ENCODE measurements around the gene CTDSPL.

The CTDSPL gene

DNA sequence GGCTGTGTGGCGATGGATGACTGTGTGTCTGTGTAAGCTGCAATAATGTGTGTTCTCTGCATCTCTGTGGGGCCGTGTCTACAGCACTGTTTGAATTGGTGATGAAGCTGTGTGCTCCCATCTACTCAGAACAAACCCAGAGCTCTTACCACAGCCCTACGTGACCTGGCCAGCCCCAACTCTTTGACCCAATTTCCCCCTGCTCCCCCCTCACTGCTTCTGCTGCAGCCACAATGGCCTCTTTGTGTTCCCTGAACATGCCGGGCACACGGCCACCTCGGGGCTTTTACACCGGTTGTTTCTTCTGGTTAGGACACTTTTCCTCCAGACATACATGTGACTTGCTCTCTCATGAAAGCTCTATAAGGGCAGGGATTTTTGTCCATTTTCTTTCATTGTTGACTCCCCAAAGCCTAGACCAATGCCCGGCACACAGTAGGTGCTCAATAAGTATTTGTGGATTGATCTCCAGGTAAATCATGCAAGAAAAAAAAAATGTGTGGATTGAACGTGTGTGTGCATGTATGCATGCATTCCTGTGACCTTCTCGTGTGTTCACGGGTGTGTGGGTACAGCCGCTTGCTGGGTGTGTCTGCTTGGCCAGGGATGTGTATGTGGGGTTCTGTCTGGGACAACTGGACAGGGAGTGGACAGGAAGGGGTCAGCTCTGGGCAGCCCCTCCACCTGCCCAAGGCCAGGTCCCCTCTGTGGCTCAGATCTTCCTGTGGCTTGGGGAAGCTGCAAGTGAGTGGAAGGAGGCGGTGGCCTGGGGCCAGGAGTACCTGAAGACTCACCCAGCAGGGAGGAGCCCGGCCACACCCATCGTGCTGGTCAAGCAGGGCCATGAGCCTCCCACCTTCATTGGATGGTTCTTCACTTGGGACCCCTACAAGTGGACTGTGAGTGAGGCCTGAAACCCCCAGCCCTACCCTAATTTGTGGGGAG lies 143.7 kb downstream of the CTDSPL start:
- DNase-seq: no peak

DNA sequence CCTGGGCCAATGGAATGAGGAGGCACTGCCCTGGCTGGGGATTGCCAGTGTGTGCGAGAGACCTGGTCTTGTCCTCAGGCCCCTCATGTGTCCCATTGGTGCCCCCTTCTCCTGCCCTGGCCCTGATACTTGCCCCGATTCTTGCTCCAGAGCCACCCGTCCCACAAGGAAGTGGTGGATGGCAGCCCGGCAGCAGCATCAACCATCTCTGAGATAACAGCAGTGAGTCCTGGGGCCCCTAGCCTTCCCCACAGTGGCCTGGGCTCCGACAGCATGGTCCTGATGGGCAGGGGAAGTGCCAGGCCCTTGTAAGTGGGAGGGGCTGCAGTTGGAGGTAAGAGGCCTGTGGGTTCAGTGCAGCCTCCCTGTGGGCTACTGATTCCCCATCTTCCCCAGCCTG lies 144.4 kb downstream of the CTDSPL start:
- DNase-seq: no peak

DNA sequence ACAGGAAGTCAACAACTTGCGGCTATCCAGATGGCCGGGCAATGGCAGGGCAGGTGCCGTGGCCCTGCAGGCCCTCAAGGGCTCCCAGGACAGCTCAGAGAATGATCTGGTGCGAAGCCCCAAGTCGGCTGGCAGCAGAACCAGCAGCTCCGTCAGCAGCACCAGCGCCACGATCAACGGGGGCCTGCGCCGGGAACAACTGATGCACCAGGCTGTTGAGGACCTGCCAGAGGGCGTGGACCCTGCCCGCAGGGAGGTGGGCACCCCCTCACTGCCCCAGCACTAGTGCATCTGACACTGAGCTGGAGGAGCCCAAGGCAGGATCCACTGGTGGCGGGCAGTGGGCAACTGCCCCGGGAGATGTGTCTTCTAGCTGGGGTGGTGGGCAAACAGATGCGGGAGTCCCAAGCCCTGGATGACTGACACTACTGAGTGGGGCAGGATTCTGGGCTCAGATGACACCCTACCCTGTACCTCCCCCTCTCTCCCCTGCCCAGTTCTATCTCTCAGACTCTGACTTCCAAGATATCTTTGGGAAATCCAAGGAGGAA lies 144.8 kb downstream of the CTDSPL start:
- no peak for DNase-seq

DNA sequence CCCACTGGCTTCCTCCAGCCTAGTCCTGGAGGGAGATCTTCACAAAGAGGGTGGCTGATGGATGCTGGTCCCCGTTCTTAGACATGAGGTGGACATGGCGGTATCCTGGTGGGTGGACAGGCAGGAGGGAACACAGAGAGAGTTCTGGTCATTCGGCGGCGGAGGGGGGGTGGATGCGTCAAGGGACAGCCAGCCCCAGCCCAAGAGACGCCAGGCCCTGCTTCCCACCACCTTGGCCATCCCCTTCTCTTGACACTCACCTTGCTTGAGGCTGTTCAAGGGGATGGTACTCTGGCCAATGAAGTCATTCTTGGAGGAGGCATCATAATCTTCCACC lies 146.0 kb downstream of the CTDSPL start:
- no peak for DNase-seq

DNA sequence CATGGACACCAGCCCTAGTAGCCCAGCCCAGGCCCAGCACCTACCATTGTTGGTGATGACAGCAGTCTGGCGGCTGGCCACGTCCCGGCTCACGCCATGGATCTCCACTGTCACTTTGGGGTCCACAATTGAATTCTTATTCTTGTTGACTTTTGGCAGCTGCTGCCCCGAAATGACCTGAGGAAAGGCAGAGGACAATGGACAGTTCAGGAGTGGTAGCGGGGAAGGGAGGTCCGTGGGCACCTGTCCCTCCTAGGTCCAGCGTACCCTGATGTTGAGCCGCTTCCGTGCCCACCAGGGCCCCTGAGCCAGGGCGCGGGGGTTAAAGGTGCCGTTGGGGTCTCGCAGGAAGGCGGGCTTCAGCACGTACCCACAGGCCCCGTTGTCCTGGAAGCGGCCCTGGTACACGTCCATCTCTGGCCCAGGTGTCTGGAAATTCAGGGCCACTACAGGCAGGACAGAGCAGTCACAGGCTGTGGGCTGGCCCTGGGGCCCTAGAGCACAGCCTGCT lies 146.6 kb downstream of the CTDSPL start:
- DNase-seq: no peak

DNA sequence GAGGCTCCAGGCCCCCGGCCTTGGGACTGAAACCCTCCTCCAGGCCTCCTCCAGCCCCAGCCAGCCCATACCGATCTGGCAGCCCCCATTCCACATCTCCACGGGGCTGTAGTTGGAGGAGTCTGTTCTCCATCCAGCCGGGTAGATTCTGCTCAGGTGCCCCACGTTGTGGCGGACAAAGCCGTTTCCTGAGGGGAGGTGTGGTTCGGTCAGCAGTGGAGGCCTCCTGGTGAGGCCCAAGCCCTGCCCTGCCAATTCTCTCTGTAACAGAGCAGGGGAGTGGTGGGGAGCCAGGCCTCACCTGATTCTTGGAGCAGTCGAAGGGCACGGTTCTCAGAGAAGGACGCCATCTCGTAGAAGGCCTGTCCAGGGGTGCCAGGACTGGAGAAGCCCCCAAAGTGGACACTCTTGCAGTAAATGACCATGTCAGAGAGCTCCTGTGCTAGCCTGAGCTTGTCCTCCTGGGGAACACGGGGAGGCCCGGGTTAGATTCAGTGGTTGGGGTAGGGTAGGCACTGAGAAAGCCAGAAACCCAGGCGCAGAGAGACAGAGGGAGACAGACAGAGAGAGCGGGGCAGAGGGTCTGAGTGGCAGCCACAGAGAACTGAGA lies 147.4 kb downstream of the CTDSPL start:
- DNase-seq: no peak

DNA sequence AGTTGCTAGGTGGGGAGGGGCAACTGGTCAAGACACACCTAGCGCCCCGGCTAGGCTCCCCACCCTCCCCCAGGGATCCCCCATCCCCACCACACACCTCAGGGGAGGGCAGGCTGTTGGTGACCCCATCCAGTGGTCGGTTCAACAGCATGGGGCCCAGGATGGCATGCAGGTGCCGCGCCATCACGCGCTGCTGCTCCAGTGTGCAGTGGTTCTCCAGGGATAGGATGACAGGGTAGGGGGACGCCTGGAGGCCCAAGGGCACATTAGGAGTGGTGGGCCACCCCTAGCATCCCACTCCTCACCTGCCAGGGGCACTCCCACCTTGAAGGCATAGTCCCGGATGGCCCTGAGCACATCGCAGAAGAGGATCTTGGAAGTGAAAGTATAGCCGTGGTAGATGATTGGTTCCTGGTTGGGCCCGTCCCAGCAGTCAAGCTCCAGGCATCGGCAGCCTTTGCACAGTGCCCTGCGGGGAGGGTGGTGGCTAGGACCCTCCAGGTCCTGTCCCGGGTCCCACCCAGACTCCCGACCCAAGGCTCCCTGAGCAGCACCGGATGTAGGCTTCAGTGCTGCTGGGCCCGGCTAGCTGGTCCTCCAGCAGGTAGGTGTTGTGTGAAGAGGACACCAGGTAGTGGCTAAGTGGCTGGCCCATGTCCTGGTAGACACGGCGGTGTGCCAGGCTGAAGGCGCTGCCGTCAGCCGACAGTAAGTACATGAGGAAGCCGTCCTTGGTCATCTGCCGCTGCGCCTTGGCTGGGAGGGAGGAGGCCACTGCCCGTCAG lies 148.3 kb downstream of the CTDSPL start:
- DNase-seq: no peak

DNA sequence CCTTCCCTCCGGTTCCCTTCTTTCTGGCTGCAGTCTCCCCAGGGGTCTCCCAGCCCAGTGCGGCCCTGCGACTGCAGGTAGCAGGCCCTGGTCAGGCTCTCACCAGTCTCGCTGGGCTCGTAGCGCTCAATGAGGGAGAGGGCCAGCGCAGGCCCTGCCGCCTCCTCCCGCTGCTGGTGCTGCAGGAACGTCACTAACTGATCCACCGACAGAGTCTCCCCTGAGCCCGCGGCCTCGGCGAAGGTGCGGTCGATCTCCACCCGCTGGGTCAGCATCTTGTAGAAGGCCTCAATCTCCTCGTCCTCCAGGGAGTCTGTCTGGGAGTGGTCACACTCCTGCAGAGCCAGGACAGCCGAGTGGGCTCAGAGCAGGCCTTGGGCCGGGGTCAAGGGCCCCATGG lies 149.4 kb downstream of the CTDSPL start:
- no peak for DNase-seq

DNA sequence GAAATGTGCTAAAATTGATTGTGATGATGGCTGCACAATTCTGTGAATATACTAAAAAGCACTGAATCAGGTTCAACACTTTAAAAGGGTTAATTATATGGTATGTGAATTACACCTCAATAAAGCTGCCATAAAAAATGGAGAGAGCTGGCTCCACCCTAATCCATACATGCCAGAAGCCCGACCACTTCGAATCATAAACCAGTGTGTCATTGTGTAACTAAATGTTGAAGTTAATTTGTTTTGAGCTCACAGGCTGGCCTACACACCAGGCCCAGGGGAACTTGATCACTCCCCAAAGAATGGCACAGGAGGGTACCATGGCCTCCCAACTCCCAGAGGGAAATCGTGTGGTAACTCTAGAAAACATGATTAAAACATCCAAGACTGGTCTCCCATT lies 153.8 kb downstream of the CTDSPL start:
- no peak for DNase-seq

DNA sequence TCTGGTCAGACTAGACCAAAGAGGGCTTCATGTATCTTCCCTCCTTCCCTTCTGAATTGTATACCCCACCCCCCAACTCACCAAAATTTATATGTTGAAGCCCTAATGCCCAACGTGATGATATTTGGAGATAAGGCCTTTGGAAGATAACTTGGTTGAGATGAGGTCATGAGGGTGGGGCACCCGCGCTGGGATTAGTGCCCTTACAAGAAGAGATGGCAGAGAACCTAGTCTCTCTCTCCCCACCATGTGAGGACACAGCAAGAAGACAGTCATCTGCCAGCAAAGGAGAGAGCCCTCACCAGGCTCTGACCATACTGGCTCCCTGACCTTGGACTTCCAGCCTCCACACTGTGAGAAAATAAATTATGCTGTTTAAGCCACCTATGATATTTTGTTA lies 154.3 kb downstream of the CTDSPL start:
- no peak for DNase-seq

DNA sequence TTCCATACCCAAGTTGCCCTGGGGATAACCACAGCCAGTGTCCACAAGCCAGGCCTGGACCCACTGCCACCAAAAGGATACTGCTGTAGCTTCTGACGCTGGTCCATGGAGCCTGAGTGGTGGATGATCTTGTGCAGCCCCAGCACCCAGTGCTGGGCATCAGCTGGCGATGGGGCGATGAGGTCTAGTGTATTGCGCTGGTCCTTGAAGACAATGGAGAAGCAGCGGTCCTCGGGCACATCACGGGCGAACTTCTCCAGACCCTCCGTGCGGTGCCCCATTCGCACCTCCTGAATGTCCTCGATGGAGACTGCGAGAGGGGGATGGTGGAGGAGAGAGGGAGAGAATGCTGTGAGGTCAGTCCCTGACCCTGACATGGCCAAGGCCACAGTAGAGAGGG lies 154.7 kb downstream of the CTDSPL start:
- no peak for DNase-seq

DNA sequence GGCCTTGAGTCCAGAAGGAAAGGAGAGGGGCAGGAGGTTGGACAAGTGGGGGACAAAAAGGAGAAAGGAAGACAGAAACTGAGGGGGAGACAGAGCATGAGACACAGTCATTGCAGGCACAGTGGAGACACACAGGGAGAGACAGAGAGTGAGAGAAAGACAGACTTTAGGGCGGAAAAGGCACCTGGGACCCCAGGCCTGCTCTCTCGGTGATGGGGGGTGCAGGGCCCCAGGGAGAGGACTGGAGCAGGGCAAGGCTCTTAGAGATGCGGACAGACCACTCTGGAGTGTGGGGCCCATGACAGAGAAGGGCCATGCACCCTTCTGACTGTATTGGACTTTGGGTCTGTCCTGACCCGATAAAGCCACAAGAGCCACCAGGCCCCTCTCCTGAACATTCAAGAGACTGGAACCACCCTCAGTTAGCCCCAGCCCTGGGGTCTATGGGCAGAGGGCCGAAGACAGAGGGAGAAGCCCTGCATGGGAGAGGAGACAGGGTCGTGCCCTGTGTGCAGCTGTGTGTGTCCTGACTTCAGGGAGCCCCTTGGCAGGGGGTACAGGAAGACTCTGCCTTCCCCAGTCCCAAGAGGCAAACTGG lies 155.3 kb downstream of the CTDSPL start:
- DNase-seq: no peak

DNA sequence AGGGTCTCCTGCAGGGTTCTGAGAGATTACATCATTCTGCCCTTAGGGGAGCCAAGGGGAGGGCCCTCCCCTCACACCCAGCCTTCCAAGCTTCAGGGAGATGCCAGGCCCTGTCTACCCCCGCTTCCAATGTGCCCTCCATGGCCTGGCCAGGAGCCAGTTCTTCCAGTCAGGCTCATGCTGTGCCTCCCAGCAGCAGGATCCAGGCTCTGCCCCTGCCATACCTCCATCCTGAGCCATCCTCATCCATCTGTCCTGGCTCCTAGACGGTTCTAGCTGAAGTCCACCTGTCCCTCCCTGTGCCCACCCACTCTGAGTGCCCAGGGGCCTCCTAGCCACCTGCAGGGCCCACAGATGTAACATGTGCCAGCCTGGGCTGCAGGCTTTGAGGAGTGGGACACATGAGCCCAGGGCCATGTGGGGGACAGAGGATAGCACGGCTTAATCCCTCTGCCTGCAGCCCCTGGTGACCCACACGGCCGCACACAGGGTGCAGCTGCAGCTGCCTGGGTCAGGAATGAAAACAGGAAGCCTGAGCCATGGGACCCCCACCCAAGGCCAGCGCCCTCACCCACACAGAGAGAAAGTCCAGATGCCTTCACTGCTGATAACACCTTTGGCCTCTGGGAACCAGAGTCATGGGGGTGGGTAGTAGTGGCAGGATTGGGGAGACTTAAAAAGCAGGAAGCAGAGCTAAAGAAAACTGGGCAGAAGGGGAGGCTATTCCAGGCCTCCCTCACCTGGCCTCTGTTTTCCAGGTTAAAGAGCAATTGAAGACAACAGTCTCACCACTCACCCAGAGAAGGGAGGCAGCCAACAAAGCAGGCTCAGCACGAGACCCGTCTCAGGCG lies 156.0 kb downstream of the CTDSPL start:
- no peak for DNase-seq

DNA sequence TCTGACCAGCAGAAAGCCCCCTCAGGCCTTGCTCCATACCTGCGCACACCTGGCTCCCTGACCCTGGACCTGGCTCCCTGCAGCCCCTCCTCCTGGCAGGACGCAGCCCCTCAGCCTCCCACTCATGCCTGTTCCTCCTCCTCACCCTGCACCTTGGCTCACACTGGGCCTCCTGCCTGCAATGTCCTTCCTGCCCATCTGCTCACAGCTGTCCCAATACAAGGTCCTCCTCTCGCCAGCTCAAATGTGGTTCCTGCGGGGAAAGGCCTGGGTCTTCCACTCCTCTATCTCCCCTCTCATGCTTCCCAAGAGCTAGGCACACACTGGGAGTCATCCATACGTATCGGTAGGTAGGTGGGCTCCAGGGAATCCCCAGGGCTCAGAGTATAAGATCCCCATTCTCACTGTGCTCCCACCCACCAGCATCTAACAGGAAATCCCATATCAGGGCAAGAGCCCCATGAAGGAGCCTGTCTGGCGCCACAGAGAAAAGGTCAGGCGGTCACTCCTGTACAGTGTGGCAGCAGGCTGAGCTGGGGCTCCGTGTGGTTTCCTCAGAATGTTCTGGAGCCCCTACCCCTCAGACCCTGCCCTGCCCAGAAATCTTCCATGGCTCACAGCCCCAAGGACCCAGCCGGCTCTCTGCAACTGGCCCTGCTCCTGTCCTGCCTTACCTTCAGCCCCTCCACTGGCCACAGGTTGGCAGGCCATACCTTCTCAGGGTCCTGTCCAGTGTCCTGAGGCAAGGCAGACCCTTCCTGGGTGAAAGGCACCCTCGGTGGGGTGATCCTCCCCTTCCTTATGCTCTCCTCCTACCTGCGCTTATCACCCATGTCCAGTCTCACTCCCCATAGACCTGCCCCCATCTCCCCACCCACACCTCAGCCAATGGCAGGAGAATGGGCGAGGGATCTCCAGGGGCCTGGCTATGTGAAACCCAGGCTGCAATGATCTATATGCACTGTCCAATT lies 156.9 kb downstream of the CTDSPL start:
- no peak for DNase-seq

DNA sequence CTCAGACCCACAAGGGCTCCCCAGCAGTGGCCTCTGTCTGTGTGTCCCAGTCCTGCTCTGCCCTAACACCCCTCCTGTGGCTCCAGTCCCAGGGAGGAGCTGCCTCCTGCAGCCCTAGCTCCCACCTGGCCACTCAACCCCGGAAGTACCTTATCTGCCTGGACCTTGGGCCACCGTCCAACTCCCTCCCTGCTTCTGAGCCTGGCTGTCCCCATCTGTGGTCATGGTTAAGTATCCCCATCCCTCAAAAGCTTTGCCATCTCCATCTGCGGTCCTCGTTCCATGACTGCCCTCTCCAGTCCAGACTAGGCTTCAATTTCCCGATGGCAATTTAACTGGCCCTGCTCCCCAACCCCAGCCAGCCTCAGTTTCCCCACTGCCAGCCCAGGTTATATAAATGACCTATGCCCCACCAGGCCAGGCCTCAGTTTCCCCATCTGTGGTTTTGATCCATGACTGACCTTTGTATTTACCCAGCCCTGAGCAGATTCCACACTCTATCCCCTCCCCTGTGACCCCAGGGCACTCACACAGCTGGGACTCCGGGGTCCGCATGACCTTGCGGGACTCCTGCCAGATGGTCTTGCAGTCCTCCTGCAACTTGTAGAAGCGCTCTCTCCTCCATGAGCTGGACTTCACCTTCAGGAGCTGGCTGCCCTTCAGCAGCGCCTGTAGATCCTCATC lies 158.1 kb downstream of the CTDSPL start:
- DNase-seq: no peak

DNA sequence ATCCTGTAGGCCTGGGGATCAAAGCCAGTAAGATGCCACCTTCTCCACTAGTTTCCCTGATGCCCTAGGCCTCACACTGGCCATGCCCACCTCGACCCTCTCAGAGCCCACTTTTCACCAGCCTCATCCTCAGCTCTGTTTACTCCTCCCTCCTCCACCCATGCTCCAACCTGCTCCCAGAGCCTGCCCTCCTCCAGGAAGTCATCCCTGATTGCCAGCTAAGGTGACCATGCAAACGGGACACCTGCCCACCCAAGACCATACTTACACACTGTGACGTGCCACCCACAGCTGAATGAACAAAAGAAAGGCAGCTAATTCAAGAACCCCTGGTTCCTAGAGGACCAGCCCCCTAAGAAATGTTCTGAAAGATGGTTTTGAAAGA lies 158.7 kb downstream of the CTDSPL start:
- no peak for DNase-seq

DNA sequence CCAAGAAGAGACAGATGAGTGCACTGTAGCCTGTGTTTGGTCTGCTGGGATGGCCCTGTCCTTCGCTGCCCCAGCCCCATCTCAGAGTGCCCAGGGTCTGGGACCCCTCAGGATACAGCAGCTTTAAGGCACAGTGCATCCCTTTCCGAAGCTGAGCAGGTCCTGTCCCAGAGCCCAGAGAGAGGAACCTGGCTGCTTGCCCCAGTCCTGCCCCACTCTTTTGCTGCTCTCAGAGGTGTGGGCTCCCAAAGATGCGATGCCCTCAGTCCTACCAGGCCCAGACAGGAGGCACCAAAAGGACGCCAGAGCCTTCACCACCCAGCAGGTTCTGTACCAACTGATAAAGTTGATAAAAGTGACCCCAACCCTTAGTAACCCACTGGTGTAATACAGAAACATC lies 159.5 kb downstream of the CTDSPL start:
- DNase-seq: no peak

DNA sequence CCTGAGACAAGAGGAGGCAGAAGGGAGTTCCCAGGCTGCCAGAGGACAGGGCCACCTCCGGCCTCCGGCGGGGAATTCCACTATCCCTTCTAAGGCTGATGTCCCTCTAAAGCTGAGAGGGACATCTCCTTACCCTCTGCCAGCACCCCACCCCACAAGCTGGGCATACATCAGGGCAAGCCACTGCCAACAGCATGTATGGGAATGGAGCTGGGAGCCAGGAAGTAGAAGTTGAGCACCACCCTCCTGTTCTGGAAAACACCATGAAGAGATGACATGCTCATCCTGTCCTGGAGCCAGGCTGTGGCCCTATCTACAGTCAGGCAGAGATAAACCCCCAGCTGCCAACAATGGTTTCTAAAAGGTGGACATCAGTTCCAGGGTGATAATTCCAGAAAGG lies 160.6 kb downstream of the CTDSPL start:
- DNase-seq: no peak

DNA sequence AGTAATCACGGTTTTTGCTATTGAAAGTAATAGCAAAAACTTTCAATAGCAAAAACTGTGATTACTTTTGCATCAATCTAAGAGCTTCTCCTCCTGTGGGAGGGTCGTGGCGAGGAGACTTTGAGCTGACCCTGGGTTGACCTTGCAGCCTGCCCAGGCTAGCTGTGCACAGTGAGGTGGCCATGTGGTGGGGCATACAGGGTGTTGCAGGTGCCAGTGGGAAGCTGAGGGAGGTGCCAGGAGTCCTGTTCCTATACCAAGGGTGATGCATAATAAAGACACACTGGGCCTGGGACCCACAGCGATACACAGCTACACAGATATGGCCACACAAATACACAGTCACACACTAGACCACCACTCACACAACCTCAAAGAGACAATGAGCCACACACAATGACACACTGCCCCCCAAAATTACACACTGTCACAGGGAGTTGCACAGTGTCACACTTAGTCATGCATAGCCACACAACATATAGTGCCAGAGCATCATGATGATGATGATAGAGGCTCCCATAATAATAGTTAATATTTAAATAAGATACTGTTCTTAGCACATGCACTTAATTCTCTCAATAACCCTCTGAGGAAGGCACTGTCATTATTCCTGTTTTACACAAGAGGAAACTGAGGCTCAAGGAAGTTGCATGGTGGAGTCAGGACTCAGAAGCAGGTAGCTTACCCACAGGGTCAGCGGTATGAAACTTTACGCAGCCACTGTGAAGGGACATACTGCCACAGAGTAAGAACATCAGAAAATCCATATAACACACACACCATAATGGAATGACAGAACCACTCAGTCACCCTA lies 161.4 kb downstream of the CTDSPL start:
- DNase-seq: no peak

Data from activated T-cell treated with anti-CD3 and anti-CD28 coated beads, Interleukin-2, amount 50 U/mL, for 48 hours (primary cell).